ENCODE measurements around the gene RUNX2.

The RUNX2 gene

GRCh38 chr6:45398075-45398813 is 70.1 kb downstream of the RUNX2 start:
- Histone ChIP-seq H4K20me1 (ENCODE audit: insufficient read depth) (no peaks in the 10 kb centered on the region), H3K36me3 (ENCODE audit: insufficient read depth) (no peaks in the 10 kb centered on the region), H3K9ac (no peak overlapping the region), H3K27me3 (ENCODE audit: insufficient read depth, low read depth) (no peaks in the 10 kb centered on the region), H3K4me1 (ENCODE audit: low read depth, poor library complexity, severe bottlenecking) (no peaks in the 10 kb centered on the region), H3K4me3 (IDR thresholded peaks at IDR 0.05; ENCODE audit: insufficient read depth, low read depth, low read length) (no peak overlapping the region), H3K4me2 (no peak overlapping the region), H3K79me2 (ENCODE audit: insufficient read depth, low read depth) (no peaks in the 10 kb centered on the region), H3K27ac (no peak overlapping the region), H2AFZ (ENCODE audit: low read depth) (no peak overlapping the region)
- TF ChIP-seq CTCF (conservative IDR thresholded peaks at IDR 0.05; ENCODE audit: low read depth, low read length): no peak

GRCh38 chr6:45400021-45400420 is 71.9 kb downstream of the RUNX2 start:
- TF ChIP-seq CTCF (conservative IDR thresholded peaks at IDR 0.05; ENCODE audit: low read depth, low read length): no peak
- H3K27ac ChIP-seq: no peak overlapping the region
- H2AFZ ChIP-seq (ENCODE audit: low read depth): no peak overlapping the region
- H3K79me2 ChIP-seq (ENCODE audit: insufficient read depth, low read depth): no peaks in the 10 kb centered on the region
- no peaks in the 10 kb centered on the region for H4K20me1 ChIP-seq (ENCODE audit: insufficient read depth)
- no peaks in the 10 kb centered on the region for H3K4me1 ChIP-seq (ENCODE audit: low read depth, poor library complexity, severe bottlenecking)
- no peak overlapping the region for H3K4me3 ChIP-seq (IDR thresholded peaks at IDR 0.05; ENCODE audit: insufficient read depth, low read depth, low read length)
- no peaks in the 10 kb centered on the region for H3K27me3 ChIP-seq (ENCODE audit: insufficient read depth, low read depth)
- H3K9ac ChIP-seq: no peak overlapping the region
- H3K4me2 ChIP-seq: no peak overlapping the region
- no peaks in the 10 kb centered on the region for H3K36me3 ChIP-seq (ENCODE audit: insufficient read depth)

DNA sequence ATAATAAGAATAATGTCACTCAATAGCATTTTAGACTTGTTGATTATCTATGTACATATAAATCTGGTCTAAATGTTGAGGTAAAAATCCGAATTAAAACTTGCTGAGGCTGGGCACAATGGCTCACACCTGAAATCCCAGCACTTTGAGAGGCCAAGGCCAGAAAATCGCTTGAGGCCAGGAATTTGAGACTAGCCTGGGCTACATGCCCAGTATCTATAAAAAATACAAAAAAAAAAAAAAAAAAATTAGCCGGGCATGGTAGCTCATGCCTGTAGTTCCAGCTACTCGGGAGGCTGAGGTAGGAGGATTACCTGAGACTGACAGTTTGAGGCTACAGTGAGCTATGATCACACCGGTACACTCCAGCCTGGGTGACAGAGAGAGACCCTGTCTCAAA is 83.8 kb downstream of the RUNX2 start:
- Histone ChIP-seq H4K20me1 (ENCODE audit: insufficient read depth) (no peaks in the 10 kb centered on the region), H3K4me3 (IDR thresholded peaks at IDR 0.05; ENCODE audit: insufficient read depth, low read depth, low read length) (no peak overlapping the region), H3K4me1 (ENCODE audit: low read depth, poor library complexity, severe bottlenecking) (peaks cover 24% of the 10 kb centered on the region), H2AFZ (ENCODE audit: low read depth) (no peak overlapping the region), H3K79me2 (ENCODE audit: insufficient read depth, low read depth) (peaks cover 9% of the 10 kb centered on the region; the same call in 1 of the 2 replicates), H3K9ac (no peak overlapping the region), H3K27me3 (ENCODE audit: insufficient read depth, low read depth) (no peaks in the 10 kb centered on the region), H3K36me3 (ENCODE audit: insufficient read depth) (no peaks in the 10 kb centered on the region), H3K27ac (no peak overlapping the region), H3K4me2 (no peak overlapping the region)
- no peak for TF ChIP-seq CTCF (conservative IDR thresholded peaks at IDR 0.05; ENCODE audit: low read depth, low read length)

DNA sequence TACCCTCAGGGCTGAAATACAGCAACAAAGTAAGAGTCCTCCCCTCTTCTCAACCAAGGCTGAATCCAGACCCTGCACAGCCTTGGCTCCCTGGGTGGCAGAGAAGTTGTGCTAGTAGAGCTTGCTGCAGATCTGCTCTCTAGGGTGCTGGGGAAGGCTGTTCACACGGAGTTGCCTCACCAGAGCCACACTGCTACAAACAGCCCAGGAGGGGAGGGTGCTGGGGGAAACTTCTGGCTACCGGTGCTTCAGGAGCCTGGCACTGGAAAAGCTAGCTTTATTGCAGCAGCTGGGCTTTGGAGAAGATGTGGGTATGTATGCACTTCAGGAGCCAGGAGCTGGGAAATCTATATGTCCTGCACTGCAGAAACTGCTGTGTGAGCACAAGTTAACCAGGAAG is 87.2 kb downstream of the RUNX2 start:
- Histone ChIP-seq H3K9ac (no peak overlapping the region), H3K79me2 (ENCODE audit: insufficient read depth, low read depth) (peaks cover 43% of the 10 kb centered on the region), H3K27ac (no peak overlapping the region), H4K20me1 (ENCODE audit: insufficient read depth) (no peaks in the 10 kb centered on the region), H3K4me3 (IDR thresholded peaks at IDR 0.05; ENCODE audit: insufficient read depth, low read depth, low read length) (no peak overlapping the region), H3K27me3 (ENCODE audit: insufficient read depth, low read depth) (no peaks in the 10 kb centered on the region), H2AFZ (ENCODE audit: low read depth) (no peak overlapping the region), H3K4me1 (ENCODE audit: low read depth, poor library complexity, severe bottlenecking) (peaks cover 46% of the 10 kb centered on the region), H3K4me2 (peak overlapping the region; percentile 43; the same call in 1 of the 2 replicates), H3K36me3 (ENCODE audit: insufficient read depth) (no peaks in the 10 kb centered on the region)
- TF ChIP-seq CTCF (conservative IDR thresholded peaks at IDR 0.05; ENCODE audit: low read depth, low read length): no peak
